Astrocyte (in vitro differentiated cells and primary cell): ENCODE measurements around the gene ZCRB1. TPM values are rescaled to one million over a fixed set of nuclear protein-coding genes. Genes with fewer than 3 reads are reported as not detected.

Experiments used
- DNase-seq: peaks from one replicate; pipeline ENCODE4 v3.0.0-alpha.2; 2010; ENCODE audit warnings: low read depth
- FAIRE-seq: peaks from 2 replicates; lab custom pipeline; 2011; peaks lifted over from hg19 to GRCh38; lab: Jason Lieb, UNC
- H2AFZ ChIP-seq: 2 replicates; pipeline ENCODE4 v1.6.0; 2012; ENCODE audit warnings: low read depth, low read length, inconsistent platforms
- H3K27ac ChIP-seq: 2 replicates; pipeline ENCODE4 v1.5.1; 2011; ENCODE audit warnings: low read depth, low read length, inconsistent platforms
- H3K27me3 ChIP-seq: 2 replicates; pipeline ENCODE4 v1.6.0; 2011; ENCODE audit warnings: low read length, inconsistent platforms; ENCODE audit not compliant: insufficient read depth
- H3K36me3 ChIP-seq: 2 replicates; pipeline ENCODE4 v1.5.1; 2011; ENCODE audit warnings: low read length, inconsistent platforms; ENCODE audit not compliant: insufficient read depth
- H3K4me1 ChIP-seq: 2 replicates; pipeline ENCODE4 v1.5.1; 2011; ENCODE audit warnings: low read length, inconsistent platforms; ENCODE audit not compliant: insufficient read depth
- H3K4me2 ChIP-seq: 2 replicates; pipeline ENCODE4 v1.6.0; 2012; ENCODE audit warnings: low read length, inconsistent platforms
- H3K4me3 ChIP-seq: 2 replicates; pipeline ENCODE4 v1.5.1; 2011; ENCODE audit warnings: low read depth, mild to moderate bottlenecking, low read length, inconsistent platforms; ENCODE audit not compliant: insufficient read depth
- H3K79me2 ChIP-seq: 2 replicates; pipeline ENCODE4 v1.6.0; 2012; ENCODE audit warnings: mild to moderate bottlenecking, low read length, inconsistent platforms; ENCODE audit not compliant: insufficient read depth
- H3K9ac ChIP-seq: 2 replicates; pipeline ENCODE4 v1.6.0; 2012; ENCODE audit warnings: mild to moderate bottlenecking, low read length, inconsistent platforms
- H3K9me3 ChIP-seq: 2 replicates; pipeline ENCODE4 v1.5.1; 2012; ENCODE audit warnings: low read depth, mild to moderate bottlenecking, low read length, inconsistent platforms; ENCODE audit not compliant: insufficient read depth
- H4K20me1 ChIP-seq: 2 replicates; pipeline ENCODE4 v1.6.0; 2012; ENCODE audit warnings: low read length, inconsistent platforms; ENCODE audit not compliant: insufficient read depth
- H3K27ac Mint-ChIP-seq: one replicate; pipeline ENCODE4 v1.8.0; 2021; ENCODE audit warnings: mild to moderate bottlenecking, mixed read lengths; ENCODE audit not compliant: unreplicated experiment
- H3K27me3 Mint-ChIP-seq: one replicate; pipeline ENCODE4 v1.8.0; 2021; ENCODE audit warnings: low read depth, mixed read lengths; ENCODE audit not compliant: unreplicated experiment
- H3K36me3 Mint-ChIP-seq: one replicate; pipeline ENCODE4 v1.8.0; 2021; ENCODE audit warnings: low read depth, mixed read lengths; ENCODE audit not compliant: unreplicated experiment
- H3K4me1 Mint-ChIP-seq: one replicate; pipeline ENCODE4 v1.8.0; 2021; ENCODE audit warnings: low read depth, mixed read lengths; ENCODE audit not compliant: unreplicated experiment
- H3K4me3 Mint-ChIP-seq: one replicate; pipeline ENCODE4 v1.8.0; 2021; ENCODE audit warnings: mild to moderate bottlenecking, moderate library complexity, mixed read lengths; ENCODE audit not compliant: unreplicated experiment
- H3K9me3 Mint-ChIP-seq: one replicate; pipeline ENCODE4 v1.8.0; 2021; ENCODE audit warnings: mild to moderate bottlenecking, mixed read lengths; ENCODE audit not compliant: unreplicated experiment
- EZH2 ChIP-seq: IDR thresholded peaks from 2 replicates; pipeline ENCODE4 v1.6.1; 2012; ENCODE audit warnings: mild to moderate bottlenecking, low read length, inconsistent platforms; ENCODE audit not compliant: insufficient read depth
- total RNA-seq: library from RNA; stranded (reverse); gene quantifications from 2 replicates; pipeline ENCODE4 v1.2.1, GENCODE V29; 2021
- TF ChIP-seq, protein P1 (sequence below): IDR thresholded peaks from 2 replicates; pipeline ENCODE4 v1.5.1; 2011; ENCODE audit warnings: low read depth, mild to moderate bottlenecking, inconsistent platforms, low read length, moderate library complexity; ENCODE audit not compliant: insufficient read depth

The ZCRB1 gene
- total RNA-seq, 1 donor from 2014 or later = 45.8 TPM

DNA sequence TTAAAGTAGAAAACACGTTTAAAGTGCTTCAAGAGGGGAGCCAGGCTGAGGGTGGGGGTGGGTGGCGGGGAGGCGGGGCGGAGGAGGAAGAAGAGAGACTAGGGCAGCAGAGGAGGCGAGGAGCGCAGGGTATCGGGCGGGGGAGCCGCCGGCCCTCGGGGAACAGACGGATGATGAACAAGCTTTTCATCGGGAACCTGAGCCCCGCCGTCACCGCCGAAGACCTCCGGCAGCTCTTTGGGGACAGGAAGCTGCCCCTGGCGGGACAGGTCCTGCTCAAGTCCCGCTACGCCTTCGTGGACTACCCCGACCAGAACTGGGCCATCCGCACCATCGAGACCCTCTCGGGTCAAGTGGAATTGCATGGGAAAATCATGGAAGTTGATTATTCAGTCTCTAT is 39.2 kb downstream of the ZCRB1 start:
- Mint-ChIP-seq H3K4me3 (no peak overlapping the region), H3K36me3 (no peaks in the 10 kb centered on the region), H3K27me3 (no peaks in the 10 kb centered on the region), H3K27ac (no peak overlapping the region), H3K4me1 (no peaks in the 10 kb centered on the region), H3K9me3 (no peaks in the 10 kb centered on the region)
- H3K27me3 ChIP-seq = peaks cover 4% of the 10 kb centered on the region
- no peak for FAIRE-seq
- no peak overlapping the region for H3K27ac ChIP-seq
- no peaks in the 10 kb centered on the region for H4K20me1 ChIP-seq
- no peaks in the 10 kb centered on the region for H3K36me3 ChIP-seq
- no peak for DNase-seq
- H3K4me3 ChIP-seq = no peak overlapping the region
- H3K9me3 ChIP-seq = no peaks in the 10 kb centered on the region
- no peaks in the 10 kb centered on the region for H3K4me1 ChIP-seq
- H3K9ac ChIP-seq = no peak overlapping the region
- no peak overlapping the region for H2AFZ ChIP-seq
- no peak for TF ChIP-seq EZH2
- TF ChIP-seq, protein P1, sequence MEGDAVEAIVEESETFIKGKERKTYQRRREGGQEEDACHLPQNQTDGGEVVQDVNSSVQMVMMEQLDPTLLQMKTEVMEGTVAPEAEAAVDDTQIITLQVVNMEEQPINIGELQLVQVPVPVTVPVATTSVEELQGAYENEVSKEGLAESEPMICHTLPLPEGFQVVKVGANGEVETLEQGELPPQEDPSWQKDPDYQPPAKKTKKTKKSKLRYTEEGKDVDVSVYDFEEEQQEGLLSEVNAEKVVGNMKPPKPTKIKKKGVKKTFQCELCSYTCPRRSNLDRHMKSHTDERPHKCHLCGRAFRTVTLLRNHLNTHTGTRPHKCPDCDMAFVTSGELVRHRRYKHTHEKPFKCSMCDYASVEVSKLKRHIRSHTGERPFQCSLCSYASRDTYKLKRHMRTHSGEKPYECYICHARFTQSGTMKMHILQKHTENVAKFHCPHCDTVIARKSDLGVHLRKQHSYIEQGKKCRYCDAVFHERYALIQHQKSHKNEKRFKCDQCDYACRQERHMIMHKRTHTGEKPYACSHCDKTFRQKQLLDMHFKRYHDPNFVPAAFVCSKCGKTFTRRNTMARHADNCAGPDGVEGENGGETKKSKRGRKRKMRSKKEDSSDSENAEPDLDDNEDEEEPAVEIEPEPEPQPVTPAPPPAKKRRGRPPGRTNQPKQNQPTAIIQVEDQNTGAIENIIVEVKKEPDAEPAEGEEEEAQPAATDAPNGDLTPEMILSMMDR = no peak
- no peaks in the 10 kb centered on the region for H3K79me2 ChIP-seq
- no peak overlapping the region for H3K4me2 ChIP-seq

DNA sequence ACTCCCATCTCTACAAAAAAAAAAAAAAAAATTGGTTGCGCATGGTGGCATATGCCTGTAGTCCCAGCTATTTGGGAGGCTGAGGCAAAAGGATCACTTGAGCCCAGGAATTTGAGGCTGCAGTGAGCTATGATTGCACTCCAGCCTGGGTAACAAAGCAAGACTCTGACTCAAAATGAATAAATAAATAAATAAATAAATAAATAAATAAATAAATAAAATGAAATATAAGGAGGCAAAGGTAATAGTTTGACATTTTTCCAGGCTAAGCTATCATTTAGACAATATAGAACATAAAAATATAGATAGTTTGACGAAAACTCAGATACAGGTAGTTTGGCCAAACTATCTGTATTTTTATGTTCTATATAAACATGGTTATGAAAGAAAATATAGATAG is 40.5 kb downstream of the ZCRB1 start:
- no peaks in the 10 kb centered on the region for H3K36me3 Mint-ChIP-seq
- no peak overlapping the region for H2AFZ ChIP-seq
- no peaks in the 10 kb centered on the region for H3K36me3 ChIP-seq
- no peak for DNase-seq
- H3K4me2 ChIP-seq = no peak overlapping the region
- no peaks in the 10 kb centered on the region for H3K4me1 ChIP-seq
- H3K79me2 ChIP-seq = no peaks in the 10 kb centered on the region
- H3K4me1 Mint-ChIP-seq = no peaks in the 10 kb centered on the region
- no peaks in the 10 kb centered on the region for H3K27me3 Mint-ChIP-seq
- H3K9ac ChIP-seq = no peak overlapping the region
- no peak for FAIRE-seq
- H3K9me3 Mint-ChIP-seq = no peaks in the 10 kb centered on the region
- no peak overlapping the region for H3K27ac Mint-ChIP-seq
- H3K27me3 ChIP-seq = peaks cover 4% of the 10 kb centered on the region
- H3K9me3 ChIP-seq = no peaks in the 10 kb centered on the region
- H3K4me3 Mint-ChIP-seq = no peak overlapping the region
- no peak overlapping the region for H3K4me3 ChIP-seq
- H4K20me1 ChIP-seq = no peaks in the 10 kb centered on the region
- no peak overlapping the region for H3K27ac ChIP-seq
- TF ChIP-seq EZH2 = no peak
- TF ChIP-seq, protein P1 = no peak

DNA sequence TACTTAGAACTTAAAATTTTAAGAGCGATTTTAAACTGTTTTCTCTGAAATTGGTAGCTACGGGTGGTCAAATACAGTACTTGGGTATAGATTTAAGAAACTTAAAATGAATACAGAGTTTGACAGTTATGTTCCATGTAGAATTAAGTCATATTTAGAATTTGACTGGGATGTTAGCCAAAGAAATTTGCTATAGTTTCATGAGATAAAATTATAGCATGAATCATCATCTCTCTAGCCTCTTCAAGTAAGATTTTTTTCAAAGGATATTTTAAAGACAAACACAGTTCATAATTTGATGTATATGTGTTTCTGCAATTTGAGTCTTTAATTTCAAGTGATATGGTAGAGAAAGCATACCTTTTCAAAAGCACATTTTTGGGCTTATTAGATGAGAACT is 41.0 kb downstream of the ZCRB1 start:
- DNase-seq = peak; percentile 0
- Histone ChIP-seq H3K4me1 (no peaks in the 10 kb centered on the region), H3K27ac (no peak overlapping the region), H3K27me3 (peaks cover 4% of the 10 kb centered on the region), H3K4me3 (no peak overlapping the region), H4K20me1 (no peaks in the 10 kb centered on the region), H3K9ac (no peak overlapping the region), H3K4me2 (no peak overlapping the region), H3K79me2 (no peaks in the 10 kb centered on the region), H3K9me3 (no peaks in the 10 kb centered on the region), H2AFZ (no peak overlapping the region), H3K36me3 (no peaks in the 10 kb centered on the region)
- Mint-ChIP-seq H3K27me3 (peaks cover 4% of the 10 kb centered on the region), H3K4me1 (no peaks in the 10 kb centered on the region), H3K9me3 (no peaks in the 10 kb centered on the region), H3K27ac (no peak overlapping the region), H3K4me3 (no peak overlapping the region), H3K36me3 (no peaks in the 10 kb centered on the region)
- no peak for FAIRE-seq
- TF ChIP-seq, protein P1 = no peak
- TF ChIP-seq EZH2 = no peak
